Trophoblast cell (in vitro differentiated cells and primary cell): Measurements from ENCODE around the gene LARP6.

Experiments
- DNase-seq, 2 donors: peaks; one replicate each; pipeline ENCODE4 v3.0.0-alpha.2; 2016
- H2AFZ ChIP-seq: 2 replicates; pipeline ENCODE4 v1.6.1; 2013; ENCODE audit warnings: low read length, moderate library complexity, mild to moderate bottlenecking; ENCODE audit not compliant: insufficient read depth, poor library complexity
- H2AK5ac ChIP-seq: 2 replicates; pipeline ENCODE4 v1.6.1; 2013; ENCODE audit warnings: mild to moderate bottlenecking, low read length
- H2BK120ac ChIP-seq: 2 replicates; pipeline ENCODE4 v1.6.1; 2013; ENCODE audit warnings: low read length, mild to moderate bottlenecking, moderate library complexity; ENCODE audit not compliant: insufficient read depth, poor library complexity
- H2BK12ac ChIP-seq: 2 replicates; pipeline ENCODE4 v1.6.1; 2013; ENCODE audit warnings: mild to moderate bottlenecking, low read length, moderate library complexity
- H2BK5ac ChIP-seq: 2 replicates; pipeline ENCODE4 v1.6.1; 2013; ENCODE audit warnings: low read length, low read depth, moderate library complexity, mild to moderate bottlenecking; ENCODE audit not compliant: poor library complexity
- H3K14ac ChIP-seq: 2 replicates; pipeline ENCODE4 v1.6.1; 2013; ENCODE audit warnings: mild to moderate bottlenecking, low read length
- H3K18ac ChIP-seq: 2 replicates; pipeline ENCODE4 v1.6.1; 2013; ENCODE audit warnings: mild to moderate bottlenecking, low read length
- H3K23ac ChIP-seq: 2 replicates; pipeline ENCODE4 v1.6.1; 2013; ENCODE audit warnings: low read length
- H3K27ac ChIP-seq: 2 replicates; pipeline ENCODE4 v1.5.1; 2013; ENCODE audit warnings: low read depth, mild to moderate bottlenecking, inconsistent platforms, low read length, moderate library complexity
- H3K27me3 ChIP-seq: 2 replicates; pipeline ENCODE4 v1.6.1; 2013; ENCODE audit warnings: inconsistent platforms, mild to moderate bottlenecking, low read length, moderate library complexity; ENCODE audit not compliant: insufficient read depth
- H3K36me3 ChIP-seq, 2 experiments: 1 replicate in 1 of 2; 2 replicates in 1 of 2; pipeline ENCODE4 v1.6.1; 2013; ENCODE audit warnings: low read length in 2 of 2, mild to moderate bottlenecking in 2 of 2, moderate library complexity in 1 of 2; ENCODE audit not compliant: insufficient read depth in 2 of 2, control insufficient read depth in 1 of 2
- H3K4ac ChIP-seq: 2 replicates; pipeline ENCODE4 v1.6.1; 2013; ENCODE audit warnings: low read depth, mild to moderate bottlenecking, low read length, moderate library complexity
- H3K4me1 ChIP-seq, 2 experiments: 1 replicate in 1 of 2; 2 replicates in 1 of 2; pipeline ENCODE4 v1.6.1; 2013; ENCODE audit warnings: low read length in 2 of 2, mild to moderate bottlenecking in 2 of 2, moderate library complexity in 1 of 2; ENCODE audit not compliant: insufficient read depth in 2 of 2, control insufficient read depth in 1 of 2
- H3K4me2 ChIP-seq: 2 replicates; pipeline ENCODE4 v1.6.1; 2013; ENCODE audit warnings: inconsistent platforms, mild to moderate bottlenecking, low read length, moderate library complexity
- H3K4me3 ChIP-seq: 2 replicates; pipeline ENCODE4 v1.5.1; 2013; ENCODE audit warnings: mild to moderate bottlenecking, low read depth, low read length, inconsistent platforms
- H3K79me1 ChIP-seq: one replicate; pipeline ENCODE4 v1.6.1; 2013; ENCODE audit warnings: low read length
- H3K79me2 ChIP-seq: 2 replicates; pipeline ENCODE4 v1.6.1; 2013; ENCODE audit warnings: low read length, mild to moderate bottlenecking; ENCODE audit not compliant: control insufficient read depth, insufficient read depth, poor library complexity
- H3K9ac ChIP-seq: 2 replicates; pipeline ENCODE4 v1.6.1; 2013; ENCODE audit warnings: mild to moderate bottlenecking, low read length
- H3K9me3 ChIP-seq: 2 replicates; pipeline ENCODE4 v1.6.1; 2013; ENCODE audit warnings: low read depth, mild to moderate bottlenecking, control low read depth, inconsistent platforms, low read length; ENCODE audit not compliant: insufficient read depth
- H4K12ac ChIP-seq: 2 replicates; pipeline ENCODE4 v1.6.1; 2013; ENCODE audit warnings: low read depth, mild to moderate bottlenecking, low read length, moderate library complexity
- H4K8ac ChIP-seq: 2 replicates; pipeline ENCODE4 v1.6.1; 2013; ENCODE audit warnings: low read depth, mild to moderate bottlenecking, low read length, moderate library complexity
- H4K91ac ChIP-seq: one replicate; pipeline ENCODE4 v1.6.1; 2013; ENCODE audit warnings: low read depth, mild to moderate bottlenecking, low read length, moderate library complexity
- WGBS: extraction: QIAGEN DNeasy Blood & Tissue Kit; methylation state at CpG from one replicate; pipeline ENCODE4 v1.1.7; 2013; ENCODE audit warnings: missing lambda C conversion rate; ENCODE audit not compliant: insufficient read length, insufficient coverage; ENCODE audit errors: extremely low coverage; 5-methylcytosine and 5-hydroxymethylcytosine counted together

LARP6 gene

DNA sequence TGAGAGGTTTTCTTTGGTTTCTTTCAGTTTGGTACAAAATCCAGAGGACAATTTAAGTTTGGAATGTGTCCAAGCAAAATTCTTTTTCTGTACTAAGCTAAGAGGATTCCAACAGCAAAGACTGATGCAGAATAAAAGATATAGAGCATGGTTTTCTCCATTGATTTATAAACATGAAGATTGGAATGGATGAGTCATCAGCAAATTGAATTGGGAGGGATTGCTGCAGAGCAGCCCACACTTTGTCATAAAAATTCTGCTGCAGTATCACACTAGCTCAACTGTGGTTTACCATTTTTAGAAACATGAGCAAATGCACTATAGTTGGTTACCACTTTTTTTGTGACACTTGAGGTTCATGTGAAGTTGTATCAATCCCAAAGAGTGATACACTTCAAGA lies 16.1 kb upstream of the LARP6 start:
- Histone ChIP-seq H3K4me3 (no peak overlapping the region), H4K12ac (no peak overlapping the region), H3K4me2 (no peak overlapping the region), H2AK5ac (no peak overlapping the region), H2BK120ac (no peak overlapping the region), H3K36me3 (no peaks in the 10 kb centered on the region), H3K4me1 (peaks cover 0 to 4% of the 10 kb centered on the region in 2 experiments), H3K18ac (no peak overlapping the region), H3K79me2 (no peaks in the 10 kb centered on the region), H3K9ac (no peak overlapping the region), H2AFZ (no peak overlapping the region), H2BK5ac (no peak overlapping the region), H3K23ac (no peak overlapping the region), H4K91ac (no peak overlapping the region), H3K4ac (no peak overlapping the region), H3K9me3 (peaks cover 6% of the 10 kb centered on the region), H3K79me1 (no peaks in the 10 kb centered on the region), H3K27me3 (no peaks in the 10 kb centered on the region), H3K14ac (no peak overlapping the region), H3K27ac (no peak overlapping the region), H2BK12ac (no peak overlapping the region), H4K8ac (no peak overlapping the region)
- DNase-seq, result no peak

DNA sequence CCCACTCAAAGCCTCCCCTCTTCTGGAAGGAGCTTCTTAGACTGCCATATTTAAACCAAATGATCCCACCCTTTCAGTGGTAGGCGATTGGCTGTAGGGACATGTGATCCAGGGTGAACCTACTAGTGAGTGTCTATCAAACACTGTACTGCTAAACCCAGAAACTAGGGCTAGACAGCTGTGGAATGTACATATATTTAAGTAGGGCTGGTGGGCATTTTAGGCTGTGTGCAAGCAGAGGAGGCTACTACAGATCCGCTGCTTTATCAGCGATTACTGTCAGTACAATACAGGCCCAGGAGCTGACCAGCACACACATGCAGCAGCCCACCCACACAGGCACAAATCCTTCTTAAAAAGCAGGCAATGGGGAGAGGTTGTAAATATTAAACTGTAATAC lies 15.4 kb upstream of the LARP6 start:
- peaks cover 0 to 4% of the 10 kb centered on the region in 2 experiments for H3K4me1 ChIP-seq
- H2BK12ac ChIP-seq, result no peak overlapping the region
- peak overlapping the region; percentile 44 for H3K4me3 ChIP-seq
- no peak overlapping the region for H2BK120ac ChIP-seq
- no peak overlapping the region for H4K8ac ChIP-seq
- no peak overlapping the region for H2BK5ac ChIP-seq
- no peak overlapping the region for H3K4me2 ChIP-seq
- no CpG with 5 or more reads among the region's 3 CpGs for WGBS
- no peak overlapping the region for H2AFZ ChIP-seq
- no peak overlapping the region for H3K14ac ChIP-seq
- H3K9ac ChIP-seq, result peak overlapping the region; percentile 54
- DNase-seq, result no peak
- no peaks in the 10 kb centered on the region for H3K27me3 ChIP-seq
- no peaks in the 10 kb centered on the region for H3K36me3 ChIP-seq
- H4K12ac ChIP-seq, result no peak overlapping the region
- H3K18ac ChIP-seq, result no peak overlapping the region
- no peaks in the 10 kb centered on the region for H3K79me1 ChIP-seq
- no peak overlapping the region for H3K23ac ChIP-seq
- H3K4ac ChIP-seq, result no peak overlapping the region
- no peak overlapping the region for H4K91ac ChIP-seq
- H3K27ac ChIP-seq, result no peak overlapping the region
- H2AK5ac ChIP-seq, result no peak overlapping the region
- H3K9me3 ChIP-seq, result peaks cover 6% of the 10 kb centered on the region
- H3K79me2 ChIP-seq, result no peaks in the 10 kb centered on the region

DNA sequence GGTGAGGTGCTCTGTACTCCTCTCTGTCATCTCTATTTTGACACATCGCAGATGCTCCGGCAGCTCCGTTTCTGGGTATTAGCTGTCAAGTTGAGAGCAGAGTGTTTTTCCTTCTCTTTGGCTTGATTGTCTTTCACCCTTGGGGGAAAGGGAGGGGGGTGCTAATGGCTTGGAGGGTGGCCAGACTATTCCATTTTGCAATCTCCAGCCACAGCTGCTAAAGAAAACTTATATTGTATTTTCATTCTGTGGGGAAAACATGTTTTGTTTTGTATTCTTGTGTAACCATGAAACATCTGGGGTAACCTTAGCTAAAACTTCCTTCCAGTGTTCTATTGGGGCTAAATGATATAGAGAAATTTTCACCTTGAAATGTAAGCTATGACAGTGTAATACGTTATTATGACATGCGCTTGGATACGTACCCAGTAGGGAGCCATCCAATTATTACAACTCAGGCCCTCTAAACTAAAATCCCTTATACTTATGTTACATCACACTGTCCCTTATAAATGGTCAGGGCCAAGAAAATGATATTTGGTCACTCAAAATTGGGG lies 14.0 kb upstream of the LARP6 start:
- WGBS, result no CpG with 5 or more reads among the region's 6 CpGs

DNA sequence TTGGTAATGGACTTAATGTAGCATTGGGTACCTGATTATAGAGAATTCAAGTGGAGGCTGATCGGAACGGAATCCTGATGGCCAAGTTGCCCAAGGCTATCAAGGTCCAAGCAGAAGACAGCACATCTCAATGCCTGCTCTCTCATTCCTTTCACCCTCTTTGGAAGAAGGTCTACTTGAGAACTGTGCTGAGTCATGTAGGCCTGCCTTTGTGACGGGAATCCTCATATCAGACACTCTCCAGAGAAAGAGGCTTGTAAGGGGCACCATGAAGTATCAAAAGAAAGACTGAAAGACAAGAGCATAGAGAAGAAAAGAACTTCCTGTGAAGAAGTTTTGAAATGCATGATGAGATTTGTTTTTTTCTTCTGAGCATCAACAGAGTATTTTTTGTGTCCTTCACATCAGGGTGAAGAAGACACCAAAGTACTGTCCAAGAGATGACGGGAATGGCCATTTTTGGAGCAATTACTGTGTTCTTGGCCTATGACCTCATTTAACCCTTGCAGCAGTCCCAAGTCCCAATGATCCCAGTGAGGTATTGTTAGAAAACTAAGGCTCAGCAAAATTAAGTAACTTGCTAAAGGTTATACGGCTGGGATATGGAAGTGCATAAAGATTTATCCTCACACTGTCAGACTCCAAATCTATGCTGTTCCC lies 13.2 kb upstream of the LARP6 start:
- Histone ChIP-seq H3K27ac (no peak overlapping the region), H3K79me1 (no peaks in the 10 kb centered on the region), H4K12ac (no peak overlapping the region), H3K27me3 (no peaks in the 10 kb centered on the region), H4K8ac (no peak overlapping the region), H3K9ac (no peak overlapping the region), H3K36me3 (no peaks in the 10 kb centered on the region), H3K18ac (no peak overlapping the region), H2AK5ac (no peak overlapping the region), H4K91ac (no peak overlapping the region), H3K4me2 (no peak overlapping the region), H3K9me3 (peaks cover 5% of the 10 kb centered on the region), H3K4ac (no peak overlapping the region), H3K14ac (no peak overlapping the region), H3K4me3 (no peak overlapping the region), H3K79me2 (no peaks in the 10 kb centered on the region), H2AFZ (no peak overlapping the region), H2BK120ac (no peak overlapping the region), H3K23ac (no peak overlapping the region), H2BK5ac (no peak overlapping the region), H3K4me1 (peaks cover 6 to 11% of the 10 kb centered on the region in 2 experiments), H2BK12ac (no peak overlapping the region)
- WGBS, result no CpG with 5 or more reads among the region's 5 CpGs
- DNase-seq, result no peak

More for the DNA sequence above, 14.0 kb upstream of the LARP6 start:
- DNase-seq, result no peak
- no peaks in the 10 kb centered on the region for H3K36me3 ChIP-seq
- no peak overlapping the region for H3K4me2 ChIP-seq
- H3K79me1 ChIP-seq, result no peaks in the 10 kb centered on the region
- H3K4me1 ChIP-seq, result peaks cover 6 to 11% of the 10 kb centered on the region in 2 experiments
- no peak overlapping the region for H4K91ac ChIP-seq
- no peak overlapping the region for H3K4me3 ChIP-seq
- H3K9ac ChIP-seq, result no peak overlapping the region
- H2AK5ac ChIP-seq, result no peak overlapping the region
- no peak overlapping the region for H3K14ac ChIP-seq
- H3K23ac ChIP-seq, result no peak overlapping the region
- H2BK12ac ChIP-seq, result no peak overlapping the region
- peaks cover 6% of the 10 kb centered on the region for H3K9me3 ChIP-seq
- H3K18ac ChIP-seq, result no peak overlapping the region
- H3K27me3 ChIP-seq, result no peaks in the 10 kb centered on the region
- H2AFZ ChIP-seq, result no peak overlapping the region
- no peak overlapping the region for H2BK120ac ChIP-seq
- no peak overlapping the region for H2BK5ac ChIP-seq
- H3K27ac ChIP-seq, result no peak overlapping the region
- H3K79me2 ChIP-seq, result no peaks in the 10 kb centered on the region
- no peak overlapping the region for H4K8ac ChIP-seq
- no peak overlapping the region for H3K4ac ChIP-seq
- H4K12ac ChIP-seq, result no peak overlapping the region
